ENCODE measurements around the gene GDPD4.

GDPD4 gene

GRCh38 chr11:77207618-77208313, 93.7 kb downstream of the GDPD4 start:
- FAIRE-seq (no peak), DNase-seq (ENCODE audit: extremely low spot score, insufficient read length, low read depth) (no peak)

- no peak for DNase-seq (ENCODE audit: extremely low spot score, insufficient read length, low read depth)
- no peak for FAIRE-seq
These were observed 94.4 kb downstream of the GDPD4 start for GRCh38 chr11:77207019-77207485.

- FAIRE-seq (no peak), DNase-seq (ENCODE audit: extremely low spot score, insufficient read length, low read depth) (no peak)
These were observed 95.0 kb downstream of the GDPD4 start for GRCh38 chr11:77206264-77207018.

GRCh38 chr11:77205467-77206263, 95.8 kb downstream of the GDPD4 start:
- FAIRE-seq (no peak), DNase-seq (ENCODE audit: extremely low spot score, insufficient read length, low read depth) (no peak)

GRCh38 chr11:77204754-77205466, 96.6 kb downstream of the GDPD4 start:
- no peak for FAIRE-seq
- DNase-seq (ENCODE audit: extremely low spot score, insufficient read length, low read depth) = no peak

GRCh38 chr11:77203901-77204753, 97.4 kb downstream of the GDPD4 start:
- DNase-seq (ENCODE audit: extremely low spot score, insufficient read length, low read depth) (no peak), FAIRE-seq (no peak)

GRCh38 chr11:77202941-77203900, 98.3 kb downstream of the GDPD4 start:
- DNase-seq (ENCODE audit: extremely low spot score, insufficient read length, low read depth) (no peak), FAIRE-seq (no peak)

GRCh38 chr11:77201991-77202841, 99.3 kb downstream of the GDPD4 start:
- FAIRE-seq = no peak
- DNase-seq (ENCODE audit: extremely low spot score, insufficient read length, low read depth) = no peak

GRCh38 chr11:77201370-77201769, 100.1 kb downstream of the GDPD4 start:
- FAIRE-seq = no peak

GRCh38 chr11:77200351-77201268, 100.9 kb downstream of the GDPD4 start:
- FAIRE-seq (no peak), DNase-seq (ENCODE audit: extremely low spot score, insufficient read length, low read depth) (no peak)

More at GRCh38 chr11:77201370-77201769, 100.1 kb downstream of the GDPD4 start:
- DNase-seq (ENCODE audit: extremely low spot score, insufficient read length, low read depth) = no peak

- DNase-seq (ENCODE audit: extremely low spot score, insufficient read length, low read depth) (no peak), FAIRE-seq (no peak)
These were observed 102.2 kb downstream of the GDPD4 start for GRCh38 chr11:77199137-77199745.

GRCh38 chr11:77198440-77198849, 103.0 kb downstream of the GDPD4 start:
- no peak for FAIRE-seq
- DNase-seq (ENCODE audit: extremely low spot score, insufficient read length, low read depth) = peak; percentile 18

- no peak for DNase-seq (ENCODE audit: extremely low spot score, insufficient read length, low read depth)
- no peak for FAIRE-seq
These were observed 103.7 kb downstream of the GDPD4 start for GRCh38 chr11:77197626-77198320.

GRCh38 chr11:77196961-77197360, 104.5 kb downstream of the GDPD4 start:
- DNase-seq (ENCODE audit: extremely low spot score, insufficient read length, low read depth) = no peak
- no peak for FAIRE-seq

GRCh38 chr11:77195071-77195755, 106.3 kb downstream of the GDPD4 start:
- no peak for DNase-seq (ENCODE audit: extremely low spot score, insufficient read length, low read depth)
- FAIRE-seq = no peak
